Renal cortex interstitium (tissue), 15 donors: ENCODE data around the gene HDAC2. TPM values are rescaled to one million over a fixed set of nuclear protein-coding genes. Genes with fewer than 3 reads are reported as not detected.
"Not testable (repeated sequence)": the region's sequence is repeated elsewhere in the genome, so short reads cannot be mapped to it uniquely, and the experiment has no call there.

Experiments
- DNase-seq, 11 donors: peaks; one replicate each; pipeline ENCODE4 v3.0.0-alpha.2; 2013; ENCODE audit warnings: low read depth in 9 of 11, low spot score in 4 of 11; ENCODE audit errors: extremely low read depth in 1 of 11
- long read RNA-seq, 16 experiments: transcript quantifications; one replicate each; lab custom pipeline, GENCODE V29; 2026
- polyA plus RNA-seq, 3 donors: library from polyadenylated mRNA; unstranded; fragments of 120-200 nt; gene quantifications; one replicate each; pipeline ENCODE4 v1.2.1, GENCODE V29; 2013; ENCODE audit not compliant: insufficient read length in 3 of 3

The HDAC2 gene
- polyA plus RNA-seq: 100 to 1,000 TPM; 227 to 287 (median 248) TPM
- long read RNA-seq, donor 1, full-length matches to known transcripts: 27 of 130 reads
- long read RNA-seq, donor 1, partial matches to known transcripts: 103 of 130 reads
- long read RNA-seq, donor 1, other reads (novel, unspliced or antisense): 0 of 130 reads
- long read RNA-seq, donor 2, full-length matches to known transcripts: 34 of 93 reads
- long read RNA-seq, donor 2, partial matches to known transcripts: 59 of 93 reads
- long read RNA-seq, donor 2, other reads (novel, unspliced or antisense): 0 of 93 reads
- long read RNA-seq, donor 3, full-length matches to known transcripts: 47 of 196 reads
- long read RNA-seq, donor 3, partial matches to known transcripts: 149 of 196 reads
- long read RNA-seq, donor 3, other reads (novel, unspliced or antisense): 0 of 196 reads
- long read RNA-seq, donor 4, full-length matches to known transcripts: 48 of 93 reads
- long read RNA-seq, donor 4, partial matches to known transcripts: 45 of 93 reads
- long read RNA-seq, donor 4, other reads (novel, unspliced or antisense): 0 of 93 reads
- long read RNA-seq, donor 5: 0 reads
- long read RNA-seq, donor 6, full-length matches to known transcripts: 29 of 150 reads
- long read RNA-seq, donor 6, partial matches to known transcripts: 121 of 150 reads
- long read RNA-seq, donor 6, other reads (novel, unspliced or antisense): 0 of 150 reads
- long read RNA-seq, donor 7, full-length matches to known transcripts: 46 of 231 reads
- long read RNA-seq, donor 7, partial matches to known transcripts: 185 of 231 reads
- long read RNA-seq, donor 7, other reads (novel, unspliced or antisense): 0 of 231 reads
- long read RNA-seq, donor 8: 0 reads
- long read RNA-seq, donor 9, full-length matches to known transcripts: 42 of 79 reads
- long read RNA-seq, donor 9, partial matches to known transcripts: 37 of 79 reads
- long read RNA-seq, donor 9, other reads (novel, unspliced or antisense): 0 of 79 reads
- long read RNA-seq, donor 10, full-length matches to known transcripts: 35 of 189 reads
- long read RNA-seq, donor 10, partial matches to known transcripts: 154 of 189 reads
- long read RNA-seq, donor 10, other reads (novel, unspliced or antisense): 0 of 189 reads
- long read RNA-seq, donor 11, full-length matches to known transcripts: 31 of 88 reads
- long read RNA-seq, donor 11, partial matches to known transcripts: 57 of 88 reads
- long read RNA-seq, donor 11, other reads (novel, unspliced or antisense): 0 of 88 reads
- long read RNA-seq, donor 12, full-length matches to known transcripts: 13 of 31 reads
- long read RNA-seq, donor 12, partial matches to known transcripts: 18 of 31 reads
- long read RNA-seq, donor 12, other reads (novel, unspliced or antisense): 0 of 31 reads
- long read RNA-seq, donor 13: 0 reads
- long read RNA-seq, donor 14, full-length matches to known transcripts: 28 of 115 reads
- long read RNA-seq, donor 14, partial matches to known transcripts: 87 of 115 reads
- long read RNA-seq, donor 14, other reads (novel, unspliced or antisense): 0 of 115 reads
- long read RNA-seq, donor 15, full-length matches to known transcripts: 23 of 46 reads
- long read RNA-seq, donor 15, partial matches to known transcripts: 23 of 46 reads
- long read RNA-seq, donor 15, other reads (novel, unspliced or antisense): 0 of 46 reads
- long read RNA-seq, donor 16, full-length matches to known transcripts: 129 of 295 reads
- long read RNA-seq, donor 16, partial matches to known transcripts: 166 of 295 reads
- long read RNA-seq, donor 16, other reads (novel, unspliced or antisense): 0 of 295 reads

GRCh38 chr6:113970805-113971676 lies at the start of gene HDAC2:
Gene HDAC2 (minus strand): TSS chr6:113971148. CDS start chr6:113970908, 240 bp downstream.
- DNase-seq: peak in 10 of 11 donors; percentile 72 to 88 (median 84)

GRCh38 chr6:114020196-114020595 lies 49.2 kb upstream of the HDAC2 start:
- DNase-seq: no peak

- not testable (repeated sequence) for DNase-seq
Observed at GRCh38 chr6:114017146-114017545, 46.2 kb upstream of the HDAC2 start.

GRCh38 chr6:114014106-114014505 lies 43.2 kb upstream of the HDAC2 start:
- DNase-seq: not testable (repeated sequence)

- not testable (repeated sequence) for DNase-seq
Observed at GRCh38 chr6:114011486-114011885, 40.5 kb upstream of the HDAC2 start.

DNA sequence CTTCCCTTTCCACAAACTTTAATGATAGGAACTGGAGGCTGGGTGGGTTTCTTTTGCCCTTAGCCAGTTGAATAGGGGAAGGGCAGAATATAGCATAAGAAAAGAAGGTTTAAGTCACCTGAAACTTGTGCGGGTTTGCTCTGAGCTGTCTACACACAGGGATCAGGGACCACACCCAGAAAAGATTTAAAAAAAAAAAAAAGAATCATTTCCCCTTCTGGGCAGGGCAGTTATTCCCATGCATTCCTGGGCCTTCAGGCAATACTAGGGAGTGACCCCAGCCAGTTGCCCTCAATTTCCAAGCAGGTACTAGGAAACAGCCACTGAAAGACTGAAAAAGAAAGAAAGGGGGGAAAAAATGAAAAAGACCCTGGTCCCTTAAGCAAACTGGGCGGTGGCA lies 39.6 kb upstream of the HDAC2 start:
- no peak for DNase-seq

DNA sequence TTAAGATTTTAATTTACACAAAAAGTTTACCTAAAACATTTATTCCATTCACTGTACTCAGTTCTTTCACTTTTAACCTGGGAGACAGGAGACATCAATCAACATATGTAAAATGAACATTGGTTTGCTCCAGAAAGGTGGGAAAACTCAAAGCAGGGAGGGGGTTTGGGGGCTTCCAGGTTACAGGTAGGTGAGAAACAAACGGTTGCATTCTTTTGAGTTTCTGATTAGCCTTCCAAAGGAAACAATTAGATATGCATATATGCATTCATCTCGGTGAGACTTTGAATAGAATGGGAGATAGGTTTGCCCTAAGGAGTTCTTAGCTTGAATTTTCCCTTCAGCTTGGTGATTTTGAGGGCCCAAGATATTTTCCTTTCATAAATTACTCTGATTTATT lies 38.2 kb upstream of the HDAC2 start:
- DNase-seq: no peak

- no peak for DNase-seq
Observed at GRCh38 chr6:114008331-114008730, 37.4 kb upstream of the HDAC2 start.

DNA sequence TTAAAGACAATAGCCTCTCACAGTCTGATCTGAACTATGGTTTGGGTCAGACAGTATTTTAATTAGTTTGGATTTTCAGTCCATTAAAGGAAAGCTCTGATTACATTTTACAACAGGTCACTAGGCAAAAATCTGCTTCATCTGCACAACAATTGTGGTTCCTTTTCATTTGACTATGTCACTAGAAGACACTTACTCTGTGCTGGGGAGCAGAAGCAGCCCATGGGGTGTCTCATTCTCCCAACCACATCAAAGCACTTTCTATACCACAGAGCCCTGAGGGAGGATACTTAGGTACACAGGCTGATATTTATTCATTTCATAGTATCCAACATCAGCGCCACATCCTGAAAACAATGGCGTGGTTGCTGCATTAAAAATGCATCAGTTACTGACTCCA lies 36.6 kb upstream of the HDAC2 start:
- DNase-seq: no peak

DNA sequence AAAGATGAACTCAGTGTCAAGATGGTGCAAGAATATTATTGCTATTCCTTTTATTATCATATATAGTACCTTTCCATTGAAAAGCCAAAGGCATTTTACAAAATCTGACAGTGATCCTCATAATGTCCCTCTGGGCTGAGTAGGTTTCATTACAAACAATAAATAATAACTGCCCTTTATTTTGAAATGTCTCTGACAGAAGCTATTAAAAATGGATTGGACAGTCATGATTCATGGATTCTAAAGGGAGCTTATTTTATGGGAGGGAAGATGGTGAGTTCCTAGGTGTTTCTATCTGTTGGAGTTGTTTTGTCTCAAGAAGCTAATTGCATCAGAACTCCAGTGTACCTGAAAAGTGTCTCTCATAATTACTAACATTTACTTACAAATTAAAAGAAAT lies 30.4 kb upstream of the HDAC2 start:
- no peak for DNase-seq

- no peak for DNase-seq
Observed at GRCh38 chr6:114000069-114000468, 29.1 kb upstream of the HDAC2 start.

- DNase-seq: no peak
Observed at GRCh38 chr6:113999284-113999683, 28.3 kb upstream of the HDAC2 start.

GRCh38 chr6:113998811-113999210 lies 27.9 kb upstream of the HDAC2 start:
- no peak for DNase-seq

- no peak for DNase-seq
Observed at GRCh38 chr6:113997116-113997515, 26.2 kb upstream of the HDAC2 start.

GRCh38 chr6:113995634-113996033 lies 24.7 kb upstream of the HDAC2 start:
- peak in 7 of 11 donors; percentile 3 to 29 (median 20) for DNase-seq

- DNase-seq: peak in 3 of 11 donors; percentile 22 to 30 (median 23)
Observed at GRCh38 chr6:113994934-113995342, 24.0 kb upstream of the HDAC2 start.

DNA sequence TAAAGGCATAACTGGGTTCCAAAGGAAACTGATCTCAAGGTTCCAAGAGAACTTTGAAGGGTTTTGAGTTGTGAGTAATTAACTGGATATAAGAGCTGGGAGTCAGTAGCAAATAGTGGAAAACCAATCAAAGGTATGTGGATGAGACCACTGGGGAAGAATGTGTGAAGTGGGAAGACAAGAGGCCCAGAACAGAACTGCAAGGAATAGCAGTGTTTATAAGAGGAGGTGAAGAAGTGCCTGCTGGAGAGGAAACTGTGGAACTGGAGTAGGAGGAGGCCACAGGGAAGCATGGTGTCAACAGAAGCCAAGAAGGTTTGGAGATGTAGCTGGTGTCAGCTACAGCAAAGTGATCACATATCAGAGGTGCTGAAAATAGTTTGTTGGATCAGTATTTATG lies 18.7 kb upstream of the HDAC2 start:
- no peak for DNase-seq
